OCI-LY7 (cell line): ENCODE data around the gene STRBP. TPM values are rescaled to one million over a fixed set of nuclear protein-coding genes. Genes with fewer than 3 reads are reported as not detected.
"Not testable (repeated sequence)": the region's sequence is repeated elsewhere in the genome, so short reads cannot be mapped to it uniquely, and the experiment has no call there.

Experiments used
- BruUV-seq: library from RNA; stranded (reverse); fragments of 400-500 nt; replicated peaks from 2 replicates; lab custom pipeline; 2021; lab: Mats Ljungman, UMichigan
- CTCF ChIA-PET: fragments of 300-600 bp; sonication (Branson Sonifier 250); formaldehyde crosslinking; loops from one replicate; lab custom pipeline; 2022; ENCODE audit warnings: antibody characterized with exemption; ENCODE audit not compliant: unreplicated experiment; lab: Charles Lee
- POLR2A ChIA-PET: fragments of 300-600 bp; sonication (Branson Sonifier 250); formaldehyde crosslinking; loops from one replicate; lab custom pipeline; 2022; ENCODE audit warnings: antibody characterized with exemption; lab: Charles Lee
- DNase-seq: peaks from one replicate; pipeline ENCODE4 v3.0.0-alpha.2; 2015; ENCODE audit warnings: low spot score
- H2AFZ ChIP-seq: fragments of 200-600 bp; sonication (generic), shearing (Covaris generic); 2 replicates; pipeline ENCODE4 v1.6.1; 2014; ENCODE audit warnings: mild to moderate bottlenecking, antibody characterized with exemption, low read length, moderate library complexity
- H3K27ac ChIP-seq: fragments of 200-600 bp; sonication (generic); 2 replicates; pipeline ENCODE4 v1.5.1; 2014; ENCODE audit warnings: mixed run types, low read depth, mild to moderate bottlenecking, moderate library complexity, low read length, inconsistent platforms; ENCODE audit not compliant: poor library complexity, severe bottlenecking
- H3K36me3 ChIP-seq: fragments of 200-600 bp; sonication (generic); 2 replicates; pipeline ENCODE4 v1.6.1; 2014; ENCODE audit warnings: mild to moderate bottlenecking, antibody characterized with exemption, low read length, moderate library complexity, mixed read lengths; ENCODE audit not compliant: insufficient read depth
- H3K4me1 ChIP-seq: fragments of 200-600 bp; sonication (generic); 2 replicates; pipeline ENCODE4 v1.5.1; 2014; ENCODE audit warnings: mild to moderate bottlenecking, low read length; ENCODE audit not compliant: insufficient read depth, poor library complexity, severe bottlenecking
- H3K4me2 ChIP-seq: fragments of 200-600 bp; sonication (generic); 2 replicates; pipeline ENCODE4 v1.6.1; 2014; ENCODE audit warnings: mild to moderate bottlenecking, low read length
- H3K4me3 ChIP-seq: fragments of 200-600 bp; sonication (generic); 2 replicates; pipeline ENCODE4 v1.5.1; 2014; ENCODE audit warnings: mild to moderate bottlenecking, low read depth, low read length; ENCODE audit not compliant: poor library complexity, severe bottlenecking
- H3K79me2 ChIP-seq: fragments of 200-600 bp; sonication (generic); 2 replicates; pipeline ENCODE4 v1.6.1; 2016; ENCODE audit warnings: low read depth, mild to moderate bottlenecking, low read length, moderate library complexity, mixed read lengths; ENCODE audit not compliant: insufficient read depth
- H3K9me2 ChIP-seq: fragments of 200-600 bp; sonication (generic); 2 replicates; pipeline ENCODE4 v1.6.1; 2016; ENCODE audit warnings: mild to moderate bottlenecking, low read length, mixed read lengths; ENCODE audit not compliant: insufficient read depth
- H3K9me3 ChIP-seq: fragments of 200-600 bp; sonication (generic); 2 replicates; pipeline ENCODE4 v1.6.1; 2014; ENCODE audit warnings: mild to moderate bottlenecking, mixed run types, low read length, mixed read lengths
- H4K20me1 ChIP-seq: fragments of 200-600 bp; sonication (generic); 2 replicates; pipeline ENCODE4 v1.6.1; 2014; ENCODE audit warnings: mild to moderate bottlenecking, antibody characterized with exemption, low read length, moderate library complexity, mixed read lengths; ENCODE audit not compliant: insufficient read depth
- CTCF ChIP-seq: fragments of 200-600 bp; sonication (generic); conservative IDR thresholded peaks from 2 replicates; pipeline ENCODE4 v1.5.1; 2014; ENCODE audit warnings: mild to moderate bottlenecking, antibody characterized with exemption, low read length, moderate library complexity, mixed read lengths
- EZH2phosphoT487 ChIP-seq: fragments of 200-600 bp; sonication (generic); IDR thresholded peaks from 2 replicates; pipeline ENCODE4 v1.6.1; 2018; ENCODE audit warnings: low read depth, borderline replicate concordance, mild to moderate bottlenecking, mixed run types, antibody characterized with exemption, low read length, moderate library complexity, mixed read lengths
- intact Hi-C: fragments of 100-400 bp; cut with micrococcal nuclease; formaldehyde crosslinking; loops from one replicate; pipeline ENCODE4 v1.10.0; 2022; ENCODE audit not compliant: unreplicated experiment
- total RNA-seq, 2 experiments: library from RNA; depleted of rRNA in 1 of 2; stranded (reverse); fragments of >200 nt in 1 of 2; shearing (Covaris generic) in 1 of 2; gene quantifications; 2 replicates each; pipeline ENCODE4 v1.2.3, GENCODE V29; 2014 to 2022

The STRBP gene
- total RNA-seq, 2 experiments from 2014 or later = 82.8 to 179 TPM

- peaks cover 45% of the 10 kb centered on the region; the same call in 1 of the 2 replicates for H3K79me2 ChIP-seq
- no peak for TF ChIP-seq EZH2phosphoT487
- no peak for TF ChIP-seq CTCF
Measured at GRCh38 chr9:123191260-123191659, 77.1 kb downstream of the STRBP start.

GRCh38 chr9:123187131-123187530 lies 81.3 kb downstream of the STRBP start:
- POLR2A ChIA-PET = interaction anchor here (0.6 to 1.9 kb wide), 11 partner anchors 10 to 1435 kb away, joined by 3 to 12 read pairs (median 4); no protein-coding TSS in a partner anchor
- peak; percentile 31 for DNase-seq
- Histone ChIP-seq H3K9me2 (no peaks in the 10 kb centered on the region), H3K9me3 (no peaks in the 10 kb centered on the region), H3K36me3 (peaks cover 16% of the 10 kb centered on the region), H3K4me1 (peaks cover 36% of the 10 kb centered on the region), H4K20me1 (no peaks in the 10 kb centered on the region), H3K4me2 (no peak overlapping the region), H3K27ac (no peak overlapping the region), H2AFZ (no peak overlapping the region), H3K79me2 (peaks cover 39% of the 10 kb centered on the region), H3K4me3 (no peak overlapping the region)
- BruUV-seq = no TSS peak
- no peak for TF ChIP-seq EZH2phosphoT487
- TF ChIP-seq CTCF = no peak
- intact Hi-C loops = no loop called here
- CTCF ChIA-PET = interaction anchor here (0.5 kb wide), 1 partner anchor 43 kb away, joined by 3 read pairs; no protein-coding TSS in a partner anchor

More at GRCh38 chr9:123191260-123191659, 77.1 kb downstream of the STRBP start:
- Histone ChIP-seq H4K20me1 (no peaks in the 10 kb centered on the region), H3K4me2 (no peak overlapping the region), H2AFZ (no peak overlapping the region), H3K36me3 (peaks cover 7% of the 10 kb centered on the region), H3K4me1 (peaks cover 25% of the 10 kb centered on the region), H3K27ac (no peak overlapping the region), H3K9me3 (no peaks in the 10 kb centered on the region), H3K4me3 (no peak overlapping the region), H3K9me2 (no peaks in the 10 kb centered on the region)
- no TSS peak for BruUV-seq
- no peak for DNase-seq
- intact Hi-C loops = no loop called here
- POLR2A ChIA-PET = interaction anchor here (1.7 kb wide), 1 partner anchor 32 kb away, joined by 6 read pairs; no protein-coding TSS in a partner anchor
- CTCF ChIA-PET = no interaction called here

- POLR2A ChIA-PET = interaction anchor here (0.6 to 1.9 kb wide), 5 partner anchors 9 to 266 kb away, joined by 3 to 12 read pairs (median 3); no protein-coding TSS in a partner anchor
- CTCF ChIA-PET = not testable (repeated sequence)
Measured at GRCh38 chr9:123186029-123186428, 82.4 kb downstream of the STRBP start.

More at GRCh38 chr9:123186029-123186428, 82.4 kb downstream of the STRBP start:
- DNase-seq, H3K9me2 ChIP-seq, H3K4me2 ChIP-seq, H3K4me3 ChIP-seq, H2AFZ ChIP-seq, BruUV-seq, H3K27ac ChIP-seq, H3K9me3 ChIP-seq, H4K20me1 ChIP-seq, intact Hi-C loops: not testable (repeated sequence)
- Histone ChIP-seq H3K79me2 (peaks cover 39% of the 10 kb centered on the region), H3K36me3 (peaks cover 20% of the 10 kb centered on the region), H3K4me1 (peaks cover 40% of the 10 kb centered on the region)
